Measurements from ENCODE around the gene RAD50. TPM values are rescaled to one million over a fixed set of nuclear protein-coding genes. Genes with fewer than 3 reads are reported as not detected.

RAD50 gene
- total RNA-seq = 17.7 and 30.0 TPM in 2 replicates

GRCh38 chr5:132556763-132557477 is at the start of gene RAD50:
Gene RAD50 (plus strand): TSS chr5:132556977. CDS start chr5:132557325, 348 bp downstream.

GRCh38 chr5:132543472-132544201 is 13.1 kb upstream of the RAD50 start, which contains the start of gene IL5:
Gene IL5 (minus strand): TSS chr5:132543522. CDS start chr5:132543478, 44 bp downstream.

DNA sequence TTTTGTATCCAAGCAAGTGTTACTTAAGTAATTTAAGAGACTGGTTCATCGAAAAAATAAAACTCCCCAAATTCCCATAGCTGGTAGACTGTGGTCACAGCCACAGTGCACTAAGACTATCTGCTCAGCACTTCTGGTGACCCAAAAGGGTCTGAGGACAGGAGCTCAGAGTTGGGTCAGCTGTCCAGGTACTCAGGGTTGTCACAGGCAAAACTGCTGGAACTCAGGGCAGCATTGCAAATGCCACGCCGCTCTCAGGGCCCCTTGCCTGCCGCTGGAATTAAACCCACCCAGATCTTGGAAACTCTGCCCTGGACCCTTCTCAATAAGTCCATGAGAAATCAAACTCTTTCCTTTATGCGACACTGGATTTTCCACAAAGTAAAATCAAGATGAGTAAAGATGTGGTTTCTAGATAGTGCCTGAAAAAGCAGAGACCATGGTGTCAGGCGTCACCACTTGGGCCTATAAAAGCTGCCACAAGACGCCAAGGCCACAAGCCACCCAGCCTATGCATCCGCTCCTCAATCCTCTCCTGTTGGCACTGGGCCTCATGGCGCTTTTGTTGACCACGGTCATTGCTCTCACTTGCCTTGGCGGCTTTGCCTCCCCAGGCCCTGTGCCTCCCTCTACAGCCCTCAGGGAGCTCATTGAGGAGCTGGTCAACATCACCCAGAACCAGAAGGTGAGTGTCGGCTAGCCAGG is 101.1 kb downstream of the RAD50 start, which contains the start of gene IL13:
IL13 (plus strand) TSS at position 498 of the 705 bp plus-strand sequence; CDS start at position 512, 14 bp downstream.

GRCh38 chr5:132673939-132674630 is 117.3 kb downstream of the RAD50 start, which contains the start of gene IL4:
Gene IL4 (plus strand): TSS chr5:132673989. CDS start chr5:132674051, 62 bp downstream.

Other genes starting within 250 kb of the RAD50 start
- gene SLC22A5, start 187.3 kb upstream of the RAD50 start, total RNA-seq = 2.6 and 8.7 TPM in 2 replicates
- 18.1 and 20.9 TPM in 2 replicates for gene IRF1, start 66.2 kb upstream of the RAD50 start, total RNA-seq
- not detected in 2 replicates for gene IL5, start 13.5 kb upstream of the RAD50 start, total RNA-seq
- gene IL13, start 101.2 kb downstream of the RAD50 start, total RNA-seq = not detected in 2 replicates
- gene IL4, start 117.0 kb downstream of the RAD50 start, total RNA-seq = not detected in 2 replicates
- 3.9 and 4.6 TPM in 2 replicates for gene KIF3A, start 180.6 kb downstream of the RAD50 start, total RNA-seq
- not detected in 2 replicates for gene CCNI2, start 190.4 kb downstream of the RAD50 start, total RNA-seq
- 24.6 and 34.2 TPM in 2 replicates for gene SEPTIN8, start 220.3 kb downstream of the RAD50 start, total RNA-seq

Data from cardiac ventricle fibroblast (primary cell).